ENCODE results near the gene COL24A1. TPM values are rescaled to one million over a fixed set of nuclear protein-coding genes. Genes with fewer than 3 reads are reported as not detected.
A peak's percentile ranks its signal among the peaks of the same experiment; 100 is the strongest.

Gene COL24A1
- total RNA-seq, 6 experiments from 2014 or later, result 1.1 to 2.4 (median 1.3) TPM

DNA sequence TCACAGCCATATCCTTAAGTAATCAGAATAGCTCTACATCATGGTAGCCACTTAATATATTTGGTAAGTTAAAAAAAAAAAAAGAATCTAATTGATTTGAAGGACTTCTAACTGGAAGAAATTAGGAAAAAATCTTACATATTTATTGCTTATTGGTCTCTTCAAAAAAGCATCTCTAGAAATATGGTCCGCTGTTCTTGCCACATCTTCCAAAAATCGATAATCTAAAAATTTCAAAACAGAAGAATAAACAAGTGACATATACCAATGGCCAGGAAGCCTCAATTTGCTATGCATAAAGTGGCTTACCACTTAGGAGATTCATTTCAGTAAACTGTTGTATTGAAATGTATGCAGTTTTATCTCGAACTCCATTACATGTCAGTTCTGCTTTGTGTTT, 450.6 kb downstream of the COL24A1 start:
- TF ChIP-seq, protein P1, sequence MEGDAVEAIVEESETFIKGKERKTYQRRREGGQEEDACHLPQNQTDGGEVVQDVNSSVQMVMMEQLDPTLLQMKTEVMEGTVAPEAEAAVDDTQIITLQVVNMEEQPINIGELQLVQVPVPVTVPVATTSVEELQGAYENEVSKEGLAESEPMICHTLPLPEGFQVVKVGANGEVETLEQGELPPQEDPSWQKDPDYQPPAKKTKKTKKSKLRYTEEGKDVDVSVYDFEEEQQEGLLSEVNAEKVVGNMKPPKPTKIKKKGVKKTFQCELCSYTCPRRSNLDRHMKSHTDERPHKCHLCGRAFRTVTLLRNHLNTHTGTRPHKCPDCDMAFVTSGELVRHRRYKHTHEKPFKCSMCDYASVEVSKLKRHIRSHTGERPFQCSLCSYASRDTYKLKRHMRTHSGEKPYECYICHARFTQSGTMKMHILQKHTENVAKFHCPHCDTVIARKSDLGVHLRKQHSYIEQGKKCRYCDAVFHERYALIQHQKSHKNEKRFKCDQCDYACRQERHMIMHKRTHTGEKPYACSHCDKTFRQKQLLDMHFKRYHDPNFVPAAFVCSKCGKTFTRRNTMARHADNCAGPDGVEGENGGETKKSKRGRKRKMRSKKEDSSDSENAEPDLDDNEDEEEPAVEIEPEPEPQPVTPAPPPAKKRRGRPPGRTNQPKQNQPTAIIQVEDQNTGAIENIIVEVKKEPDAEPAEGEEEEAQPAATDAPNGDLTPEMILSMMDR (IDR thresholded peaks at IDR 0.05), result no peak
- H3K9me3 Mint-ChIP-seq, result no peaks in the 10 kb centered on the region
- no peak for DNase-seq
- peaks cover 20% of the 10 kb centered on the region for H3K4me1 Mint-ChIP-seq (ENCODE audit: low read depth)
- no peaks in the 10 kb centered on the region for H3K27me3 Mint-ChIP-seq (ENCODE audit: insufficient read depth)
- no peak overlapping the region for H3K27ac Mint-ChIP-seq
- H3K36me3 Mint-ChIP-seq (ENCODE audit: low read depth), result peaks cover 43% of the 10 kb centered on the region
- H3K4me3 Mint-ChIP-seq, result peak overlapping the region; percentile 61

DNA sequence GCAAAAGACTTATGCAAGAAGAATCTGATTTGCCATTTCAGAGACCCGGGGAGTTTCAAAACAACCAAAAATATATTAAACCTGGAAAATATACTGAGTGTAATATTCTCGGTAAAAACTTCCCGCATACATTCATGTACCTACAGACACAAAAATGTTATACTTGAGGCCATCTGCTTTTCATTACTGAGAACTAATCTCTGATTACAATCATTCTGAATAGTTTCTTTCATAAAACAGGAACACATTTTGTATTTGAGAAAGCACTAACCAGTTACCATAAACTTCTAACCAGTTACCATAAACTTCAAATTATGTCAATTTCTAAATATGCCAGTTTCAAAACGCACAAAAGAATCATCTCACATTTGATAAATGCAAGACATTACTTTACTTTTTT, 456.1 kb downstream of the COL24A1 start:
- no peak for DNase-seq
- Mint-ChIP-seq H3K27me3 (ENCODE audit: insufficient read depth) (no peaks in the 10 kb centered on the region), H3K4me3 (no peak overlapping the region), H3K4me1 (ENCODE audit: low read depth) (peaks cover 38% of the 10 kb centered on the region), H3K36me3 (ENCODE audit: low read depth) (peaks cover 53% of the 10 kb centered on the region), H3K9me3 (no peaks in the 10 kb centered on the region), H3K27ac (no peak overlapping the region)
- TF ChIP-seq, protein P1 (IDR thresholded peaks at IDR 0.05), result no peak

DNA sequence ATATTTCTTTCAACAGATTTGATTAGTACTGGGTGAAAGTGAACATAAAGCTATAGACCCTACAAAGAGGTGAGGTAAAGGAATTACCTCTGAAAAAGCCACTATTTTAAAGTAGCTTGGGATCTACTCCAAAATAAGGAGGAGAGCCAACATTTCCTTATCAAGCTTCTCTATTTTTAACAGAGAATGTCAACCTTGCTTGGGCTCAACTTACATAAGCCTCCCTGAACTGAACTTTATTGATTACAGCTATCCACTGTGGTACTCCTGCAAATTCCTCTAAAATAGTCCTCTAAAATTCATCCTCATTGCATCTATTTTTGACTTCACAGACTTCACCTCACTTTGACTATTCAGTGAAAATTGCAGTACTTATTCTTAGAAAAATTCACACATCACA, 458.7 kb downstream of the COL24A1 start:
- peaks cover 35% of the 10 kb centered on the region for H3K36me3 Mint-ChIP-seq (ENCODE audit: low read depth)
- H3K4me3 Mint-ChIP-seq, result no peak overlapping the region
- DNase-seq, result no peak
- H3K27me3 Mint-ChIP-seq (ENCODE audit: insufficient read depth), result no peaks in the 10 kb centered on the region
- H3K4me1 Mint-ChIP-seq (ENCODE audit: low read depth), result peaks cover 39% of the 10 kb centered on the region
- H3K27ac Mint-ChIP-seq, result no peak overlapping the region
- H3K9me3 Mint-ChIP-seq, result no peaks in the 10 kb centered on the region
- TF ChIP-seq, protein P1 (IDR thresholded peaks at IDR 0.05), result no peak

DNA sequence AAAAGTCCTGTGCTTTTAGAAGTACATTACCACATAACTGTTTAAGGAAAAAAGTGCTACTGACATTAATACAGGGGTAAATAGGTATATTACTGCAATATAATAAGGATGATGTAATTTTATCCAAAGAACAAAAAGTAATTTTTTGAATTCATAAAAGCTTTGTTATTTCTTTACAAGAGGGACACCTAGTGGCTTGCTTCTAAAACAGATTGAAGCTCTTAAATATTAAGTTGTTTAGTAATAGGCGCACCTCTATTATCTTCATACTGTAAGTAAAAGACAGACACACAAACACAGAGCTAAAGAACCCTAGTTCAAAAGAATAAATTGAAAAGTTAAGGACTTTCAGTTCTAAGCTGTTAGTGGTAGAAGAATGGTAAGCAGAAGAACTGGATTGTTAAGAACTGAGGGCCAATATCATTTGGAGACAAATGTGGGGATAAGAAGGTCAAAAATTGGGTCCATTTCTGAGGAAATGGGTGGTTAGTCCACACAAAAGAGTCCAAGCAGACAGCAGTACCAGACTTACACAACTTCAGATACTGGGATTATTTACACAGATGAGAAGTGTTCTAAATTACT, 463.8 kb downstream of the COL24A1 start:
- Mint-ChIP-seq H3K9me3 (no peaks in the 10 kb centered on the region), H3K4me3 (no peak overlapping the region; the same call in 1 of the 2 replicates), H3K4me1 (ENCODE audit: low read depth) (peaks cover 51% of the 10 kb centered on the region), H3K36me3 (ENCODE audit: low read depth) (0 out of 2 replicates have a peak, but pooled peaks cover 3% of the 10 kb centered on the region), H3K27me3 (ENCODE audit: insufficient read depth) (no peaks in the 10 kb centered on the region), H3K27ac (peak overlapping the region; percentile 64)
- TF ChIP-seq, protein P1 (IDR thresholded peaks at IDR 0.05), result peak; percentile 84
- DNase-seq, result peak; percentile 61

DNA sequence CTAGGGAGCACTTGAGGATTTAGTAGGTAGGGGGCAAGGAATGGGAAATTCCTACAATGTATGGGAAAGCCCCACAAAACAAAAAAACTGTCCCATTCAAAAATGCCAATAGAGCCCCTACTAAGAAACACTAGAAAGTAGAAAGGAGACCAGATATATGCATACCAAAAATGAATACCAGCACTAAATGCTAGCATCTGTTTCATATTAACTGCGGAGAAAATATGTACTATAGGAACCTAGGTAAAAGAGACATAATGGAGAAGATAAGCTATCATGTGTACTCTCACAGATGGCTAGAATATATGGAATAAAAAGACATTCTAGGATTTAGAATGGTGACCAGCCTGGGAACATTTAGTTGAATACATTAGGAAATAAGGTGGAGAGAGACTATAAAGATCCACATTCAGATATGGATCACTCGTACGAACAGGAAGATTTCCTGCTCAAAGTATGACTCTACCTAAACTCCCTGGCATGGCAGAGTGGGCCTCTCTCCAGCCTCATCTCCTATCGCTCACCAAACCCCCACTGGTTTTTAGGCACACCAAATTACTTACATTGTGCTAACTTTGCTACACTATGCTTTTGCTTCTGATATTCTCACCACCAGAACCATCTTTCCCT, 466.7 kb downstream of the COL24A1 start:
- Mint-ChIP-seq H3K9me3 (no peaks in the 10 kb centered on the region), H3K36me3 (ENCODE audit: low read depth) (0 out of 2 replicates have a peak, but pooled peaks cover 3% of the 10 kb centered on the region)
- TF ChIP-seq, protein P1 (IDR thresholded peaks at IDR 0.05), result no peak

More for the DNA sequence above, 466.7 kb downstream of the COL24A1 start:
- peaks cover 51% of the 10 kb centered on the region for H3K4me1 Mint-ChIP-seq (ENCODE audit: low read depth)
- H3K4me3 Mint-ChIP-seq, result no peak overlapping the region; the same call in 1 of the 2 replicates
- H3K27ac Mint-ChIP-seq, result peak overlapping the region; percentile 65
- DNase-seq, result no peak
- no peaks in the 10 kb centered on the region for H3K27me3 Mint-ChIP-seq (ENCODE audit: insufficient read depth)
